Adrenal gland (tissue), 12 donors: ENCODE results near the gene ADORA2A. TPM values are rescaled to one million over a fixed set of nuclear protein-coding genes. Genes with fewer than 3 reads are reported as not detected.

ENCODE experiments used
- DNase-seq, 7 donors: peaks; one replicate each; pipeline ENCODE4 v3.0.0-alpha.2; 2019 to 2020
- H3K27ac ChIP-seq, 5 donors: fragments of 200-600 bp; sonication (generic) in 4 of 5; 1 replicate in 3 of 5; 2 replicates in 2 of 5; pipeline versions ENCODE4 v1.5.1 to v1.8.0; 2016 to 2020; ENCODE audit warnings: mild to moderate bottlenecking in 1 of 5
- H3K27me3 ChIP-seq: fragments of 200-600 bp; 2 replicates; pipeline ENCODE4 v1.8.0; 2021
- H3K36me3 ChIP-seq, 2 donors: fragments of 200-600 bp; replicated peaks in 1 of 2; 1 replicate in 1 of 2; 2 replicates in 1 of 2; pipeline versions ENCODE4 v1.5.1 to v1.8.0; 2018 to 2022
- H3K4me1 ChIP-seq, 2 donors: fragments of 200-600 bp; replicated peaks in 1 of 2; 1 replicate in 1 of 2; 2 replicates in 1 of 2; pipeline versions ENCODE4 v1.5.1 to v1.8.0; 2018 to 2021
- H3K4me3 ChIP-seq, 4 donors: fragments of 200-600 bp; sonication (generic) in 3 of 4; one replicate each; pipeline ENCODE4 v1.5.1; 2016 to 2018
- H3K9me3 ChIP-seq, 3 donors: fragments of 200-600 bp; sonication (generic) in 1 of 3; replicated peaks in 1 of 3; 1 replicate in 2 of 3; 2 replicates in 1 of 3; pipeline versions ENCODE4 v1.5.1 to v1.8.0; 2016 to 2021
- CTCF ChIP-seq, 6 experiments: fragments of 450-650 bp in 4 of 6; fragments of 200-600 bp in 2 of 6; sonication (generic) in 1 of 6; IDR thresholded peaks; 1 replicate in 5 of 6; 2 replicates in 1 of 6; pipeline versions ENCODE4 v1.5.1 to v1.8.0; 2016 to 2021; ENCODE audit warnings: antibody characterized with exemption in 6 of 6, mild to moderate bottlenecking in 2 of 6, moderate library complexity in 1 of 6
- POLR2A ChIP-seq, 2 donors: fragments of 450-650 bp; IDR thresholded peaks; one replicate each; pipeline ENCODE4 v1.6.1; 2017; ENCODE audit warnings: antibody characterized with exemption in 2 of 2, mild to moderate bottlenecking in 2 of 2, moderate library complexity in 1 of 2
- WGBS, 4 donors: extraction: QIAGEN DNeasy Blood & Tissue Kit in 2 of 4; methylation state at CpG; one replicate each; pipeline versions ENCODE4 v1.1.5 to v1.1.7; 2013 to 2017; 5-methylcytosine and 5-hydroxymethylcytosine counted together
- intact Hi-C, 2 donors: fragments of 100-400 bp; cut with DNase I; formaldehyde crosslinking; loops; one replicate each; pipeline versions ENCODE4 v1.14.1 to v1.15.0; 2022 to 2023
- polyA plus RNA-seq, 3 donors: library from polyadenylated mRNA; stranded (reverse); fragments of 200-250 nt in 2 of 3; fragments of 350-450 nt in 1 of 3; fragmentation: Illumina TruSeq in 1 of 3; extraction: RNeasy Lipid Tissue Mini Kit (QIAGEN cat#74804) in 1 of 3; gene quantifications; one replicate each; pipeline ENCODE4 v1.2.3, GENCODE V29; 2013 to 2014
- total RNA-seq, 9 donors: library from RNA; depleted of rRNA in 4 of 9; stranded (reverse); fragments of >200 nt in 4 of 9; fragments of 120-200 nt in 1 of 9; fragmentation: NEBNext Ultra II Directional in 1 of 9; extraction: Animal tissue kit (Norgen Biotek cat#: 25700) in 1 of 9; gene quantifications; one replicate each; pipeline versions ENCODE4 v1.1.0 to v1.2.4, GENCODE V29; 2013 to 2023
- donor health status: healthy with polysubstance abuse.
- donor health status: Bipolar disorder and iron deficiency.
- donor health status: DM: yes; HTN: yes; CAD: no.
- donor health status: DM: no; HTN: no; CAD: no.
- donor health status: DM: no; HTN: no; CAD: no.
- donor health status: DM: yes; HTN: yes; CAD: no.

Gene ADORA2A
- total and polyA plus RNA-seq, 12 donors = 2.9 to 16.4 (median 6.5) TPM

GRCh38 chr22:24418786-24419474 is 8.5 kb upstream of the ADORA2A start:
- Histone ChIP-seq H3K27ac (no peak overlapping the region), H3K4me3 (no peak overlapping the region), H3K27me3 (no peaks in the 10 kb centered on the region), H3K36me3 (peaks cover 0 to 23% of the 10 kb centered on the region in 2 donors), H3K9me3 (no peaks in the 10 kb centered on the region), H3K4me1 (peaks cover 0 to 8% of the 10 kb centered on the region in 2 donors)
- WGBS, 4 donors = 75 to 92% (median 83%) methylated on average over 6 to 16 of the region's 16 CpGs
- DNase-seq = no peak
- no peak for TF ChIP-seq POLR2A (IDR thresholded peaks at IDR 0.05)
- TF ChIP-seq CTCF (IDR thresholded peaks at IDR 0.05) = no peak
- intact Hi-C loops = no loop called here

- H3K9me3 ChIP-seq = no peaks in the 10 kb centered on the region
- TF ChIP-seq POLR2A (IDR thresholded peaks at IDR 0.05) (no peak), CTCF (IDR thresholded peaks at IDR 0.05) (no peak)
- DNase-seq = no peak
- H3K27ac ChIP-seq = peak overlapping the region in 1 of 5 donors; percentile 55
- H3K27me3 ChIP-seq = no peaks in the 10 kb centered on the region
- H3K36me3 ChIP-seq = peaks cover 0 to 17% of the 10 kb centered on the region in 2 donors
- WGBS, 4 donors = 38 to 67% (median 64%) methylated on average over 1 to 7 of the region's 7 CpGs
- H3K4me1 ChIP-seq = peaks cover 4 to 8% of the 10 kb centered on the region in 2 donors
- intact Hi-C loops = no loop called here
- H3K4me3 ChIP-seq = no peak overlapping the region
Measured at GRCh38 chr22:24419475-24419850, 7.9 kb upstream of the ADORA2A start.

- peak in 2 of 7 donors; percentile 41 to 55 for DNase-seq
- H3K36me3 ChIP-seq = peaks cover 0 to 9% of the 10 kb centered on the region in 2 donors
- H3K27ac ChIP-seq = peak overlapping the region in 1 of 5 donors; percentile 65
- peaks cover 4 to 8% of the 10 kb centered on the region in 2 donors for H3K4me1 ChIP-seq
- 47 to 59% (median 56%) methylated on average over 4 to 18 of the region's 18 CpGs for WGBS, 4 donors
- no peak overlapping the region for H3K4me3 ChIP-seq
- TF ChIP-seq CTCF (IDR thresholded peaks at IDR 0.05) = no peak
- intact Hi-C loops = loop anchor here (5.0 to 10.0 kb wide), 3 partner anchors 82 to 102 kb away; no protein-coding TSS in a partner anchor
- no peaks in the 10 kb centered on the region for H3K27me3 ChIP-seq
- no peaks in the 10 kb centered on the region for H3K9me3 ChIP-seq
Measured at GRCh38 chr22:24420072-24420976, 7.1 kb upstream of the ADORA2A start.

- peaks cover 0 to 2% of the 10 kb centered on the region in 2 donors for H3K36me3 ChIP-seq
- no peak for TF ChIP-seq CTCF (IDR thresholded peaks at IDR 0.05)
- TF ChIP-seq POLR2A (IDR thresholded peaks at IDR 0.05) = no peak
- no peaks in the 10 kb centered on the region for H3K9me3 ChIP-seq
- intact Hi-C loops = loop anchor here (5.0 to 10.0 kb wide), 3 partner anchors 81 to 101 kb away; no protein-coding TSS in a partner anchor
- no peak for DNase-seq
- no peak overlapping the region for H3K27ac ChIP-seq
- H3K4me1 ChIP-seq = peaks cover 4 to 8% of the 10 kb centered on the region in 2 donors
- H3K4me3 ChIP-seq = no peak overlapping the region
- H3K27me3 ChIP-seq = no peaks in the 10 kb centered on the region
- WGBS, 4 donors = 60 to 66% (median 63%) methylated on average over 9 to 11 of the region's 11 CpGs
Measured at GRCh38 chr22:24420977-24421343, 6.4 kb upstream of the ADORA2A start.
